GM19438 (cell line): Measurements from ENCODE around the gene LRCH4.

ENCODE experiments used
- ATAC-seq: cut with Tn5 transposase; IDR thresholded peaks from one replicate; pipeline ENCODE4 v1.9.1; 2021; ENCODE audit warnings: low read depth; ENCODE audit not compliant: unreplicated experiment

The LRCH4 gene

GRCh38 chr7:100585511-100586265 lies at the start of gene LRCH4:
Gene LRCH4 (minus strand): TSS chr7:100586129. CDS start chr7:100586100, 29 bp downstream.
- ATAC-seq = no peak

GRCh38 chr7:100632951-100633717 lies 47.2 kb upstream of the LRCH4 start:
- ATAC-seq = peak; percentile 57

GRCh38 chr7:100630066-100630465 lies 44.1 kb upstream of the LRCH4 start:
- no peak for ATAC-seq

GRCh38 chr7:100629117-100629716 lies 43.3 kb upstream of the LRCH4 start:
- no peak for ATAC-seq

GRCh38 chr7:100627238-100627549 lies 41.3 kb upstream of the LRCH4 start:
- ATAC-seq = no peak

GRCh38 chr7:100626530-100627237 lies 40.8 kb upstream of the LRCH4 start:
- peak; percentile 94 for ATAC-seq

GRCh38 chr7:100626055-100626454 lies 40.1 kb upstream of the LRCH4 start:
- ATAC-seq = no peak

- no peak for ATAC-seq
Measured at GRCh38 chr7:100623951-100624824, 38.3 kb upstream of the LRCH4 start.

GRCh38 chr7:100621554-100621953 lies 35.6 kb upstream of the LRCH4 start:
- ATAC-seq = no peak

- ATAC-seq = no peak
Measured at GRCh38 chr7:100620804-100621203, 34.9 kb upstream of the LRCH4 start.

GRCh38 chr7:100620239-100620638 lies 34.3 kb upstream of the LRCH4 start:
- ATAC-seq = no peak

GRCh38 chr7:100614308-100614861 lies 28.5 kb upstream of the LRCH4 start:
- ATAC-seq = no peak

- ATAC-seq = no peak
Measured at GRCh38 chr7:100613412-100614175, 27.7 kb upstream of the LRCH4 start.

- peak; percentile 9 for ATAC-seq
Measured at GRCh38 chr7:100612730-100613390, 26.9 kb upstream of the LRCH4 start.

GRCh38 chr7:100611983-100612729 lies 26.2 kb upstream of the LRCH4 start, which contains the start of gene MOSPD3:
Gene MOSPD3 (plus strand): TSS chr7:100612540. CDS start chr7:100612792, 252 bp downstream.
- peak; percentile 88 for ATAC-seq

GRCh38 chr7:100609958-100610357 lies 24.0 kb upstream of the LRCH4 start:
- ATAC-seq = no peak

GRCh38 chr7:100607111-100607510 lies 21.2 kb upstream of the LRCH4 start:
- no peak for ATAC-seq

- no peak for ATAC-seq
Measured at GRCh38 chr7:100606313-100606712, 20.4 kb upstream of the LRCH4 start.
